ENCODE measurements around the gene SND1. TPM values are rescaled to one million over a fixed set of nuclear protein-coding genes. Genes with fewer than 3 reads are reported as not detected.

SND1 gene
- polyA plus RNA-seq, 3 donors, result 46.5 to 97.3 (median 79.8) TPM

DNA sequence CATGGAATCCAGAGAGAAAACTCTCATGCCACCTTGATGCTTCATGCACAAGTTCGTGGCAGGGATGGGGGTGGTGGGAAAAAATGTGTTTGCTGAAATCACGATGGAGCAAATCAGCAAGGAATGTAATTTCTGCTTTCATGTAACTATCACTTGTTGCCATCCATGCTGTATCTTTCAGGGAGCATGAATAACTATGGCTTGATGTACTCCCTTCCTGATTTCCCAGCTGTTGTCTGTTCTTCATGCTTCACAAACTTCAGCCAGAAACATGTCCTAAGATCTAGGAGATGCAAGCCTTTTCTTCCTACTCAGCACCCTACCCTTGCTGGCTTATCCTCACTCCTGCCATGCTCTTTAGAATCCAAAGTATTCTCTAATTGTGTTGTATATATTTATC is 315.3 kb downstream of the SND1 start:
- H3K79me2 ChIP-seq (ENCODE audit: insufficient read depth, low read length), result peaks cover 7% of the 10 kb centered on the region
- intact Hi-C loops (cut with micrococcal nuclease), result no loop called here
- TF ChIP-seq, protein P1, sequence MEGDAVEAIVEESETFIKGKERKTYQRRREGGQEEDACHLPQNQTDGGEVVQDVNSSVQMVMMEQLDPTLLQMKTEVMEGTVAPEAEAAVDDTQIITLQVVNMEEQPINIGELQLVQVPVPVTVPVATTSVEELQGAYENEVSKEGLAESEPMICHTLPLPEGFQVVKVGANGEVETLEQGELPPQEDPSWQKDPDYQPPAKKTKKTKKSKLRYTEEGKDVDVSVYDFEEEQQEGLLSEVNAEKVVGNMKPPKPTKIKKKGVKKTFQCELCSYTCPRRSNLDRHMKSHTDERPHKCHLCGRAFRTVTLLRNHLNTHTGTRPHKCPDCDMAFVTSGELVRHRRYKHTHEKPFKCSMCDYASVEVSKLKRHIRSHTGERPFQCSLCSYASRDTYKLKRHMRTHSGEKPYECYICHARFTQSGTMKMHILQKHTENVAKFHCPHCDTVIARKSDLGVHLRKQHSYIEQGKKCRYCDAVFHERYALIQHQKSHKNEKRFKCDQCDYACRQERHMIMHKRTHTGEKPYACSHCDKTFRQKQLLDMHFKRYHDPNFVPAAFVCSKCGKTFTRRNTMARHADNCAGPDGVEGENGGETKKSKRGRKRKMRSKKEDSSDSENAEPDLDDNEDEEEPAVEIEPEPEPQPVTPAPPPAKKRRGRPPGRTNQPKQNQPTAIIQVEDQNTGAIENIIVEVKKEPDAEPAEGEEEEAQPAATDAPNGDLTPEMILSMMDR (IDR thresholded peaks at IDR 0.05), result no peak
- no peaks in the 10 kb centered on the region for H3K27me3 ChIP-seq (ENCODE audit: control insufficient read depth in 2 of 2, insufficient read depth in 2 of 2, low read length in 2 of 2)
- no peak for DNase-seq
- Mint-ChIP-seq H3K27ac (no peak overlapping the region), H3K27me3 (ENCODE audit: low read depth in 3 of 3) (peaks cover 0 to 1% (median 0%) of the 10 kb centered on the region in 3 donors), H3K36me3 (peaks cover 14 to 24% of the 10 kb centered on the region in 2 donors), H3K4me1 (no peaks in the 10 kb centered on the region), H3K4me3 (no peak overlapping the region), H3K9me3 (no peaks in the 10 kb centered on the region)
- H2AFZ ChIP-seq (ENCODE audit: insufficient read depth, low read depth, low read length, poor library complexity, severe bottlenecking), result no peak overlapping the region
- no CpG with 5 or more reads among the region's 2 CpGs for WGBS (ENCODE audit: insufficient coverage)
- peaks cover 0 to 30% of the 10 kb centered on the region in 2 donors for H3K36me3 ChIP-seq (replicated peaks in 1 of 2; ENCODE audit: control insufficient read depth in 1 of 2, insufficient read depth in 2 of 2, low read length in 2 of 2)
- H3K4me1 ChIP-seq (ENCODE audit: control insufficient read depth in 1 of 2, insufficient read depth in 2 of 2, low read length in 2 of 2), result no peaks in the 10 kb centered on the region
- H3K4me3 ChIP-seq (replicated peaks in 1 of 3; ENCODE audit: low read depth in 2 of 3, low read length in 3 of 3), result no peak overlapping the region
- H3K4me2 ChIP-seq (replicated peaks; ENCODE audit: extremely low read depth, low read length, poor library complexity, severe bottlenecking), result no peak overlapping the region
- H3K27ac ChIP-seq (ENCODE audit: low read depth in 1 of 2, low read length in 2 of 2), result no peak overlapping the region
- H3K9ac ChIP-seq (ENCODE audit: insufficient read depth, low read length, poor library complexity, severe bottlenecking), result no peak overlapping the region
- H4K20me1 ChIP-seq (ENCODE audit: insufficient read depth, low read length), result no peaks in the 10 kb centered on the region
- H3K9me3 ChIP-seq (replicated peaks in 1 of 2; ENCODE audit: control insufficient read depth in 1 of 2, insufficient read depth in 1 of 2, low read length in 2 of 2), result no peaks in the 10 kb centered on the region

- H3K4me1 Mint-ChIP-seq, result no peaks in the 10 kb centered on the region
- no peak overlapping the region for H3K9ac ChIP-seq (ENCODE audit: insufficient read depth, low read length, poor library complexity, severe bottlenecking)
- H3K36me3 Mint-ChIP-seq, result peaks cover 7 to 23% of the 10 kb centered on the region in 2 donors
- H3K79me2 ChIP-seq (ENCODE audit: insufficient read depth, low read length), result no peaks in the 10 kb centered on the region
- H3K9me3 ChIP-seq (replicated peaks in 1 of 2; ENCODE audit: control insufficient read depth in 1 of 2, insufficient read depth in 1 of 2, low read length in 2 of 2), result no peaks in the 10 kb centered on the region
- H3K4me3 ChIP-seq (replicated peaks in 1 of 3; ENCODE audit: low read depth in 2 of 3, low read length in 3 of 3), result no peak overlapping the region
- H3K36me3 ChIP-seq (replicated peaks in 1 of 2; ENCODE audit: control insufficient read depth in 1 of 2, insufficient read depth in 2 of 2, low read length in 2 of 2), result peaks cover 0 to 30% of the 10 kb centered on the region in 2 donors
- no peak for DNase-seq
- TF ChIP-seq, protein P1 (IDR thresholded peaks at IDR 0.05), result no peak
- no peak overlapping the region for H2AFZ ChIP-seq (ENCODE audit: insufficient read depth, low read depth, low read length, poor library complexity, severe bottlenecking)
- intact Hi-C loops (cut with micrococcal nuclease), result no loop called here
- WGBS (ENCODE audit: insufficient coverage), result 100% methylated on average over 1 of the region's 2 CpGs
- no peaks in the 10 kb centered on the region for H3K27me3 ChIP-seq (ENCODE audit: control insufficient read depth in 2 of 2, insufficient read depth in 2 of 2, low read length in 2 of 2)
- no peak overlapping the region for H3K4me3 Mint-ChIP-seq
- no peak overlapping the region for H3K27ac ChIP-seq (ENCODE audit: low read depth in 1 of 2, low read length in 2 of 2)
- no peaks in the 10 kb centered on the region for H3K9me3 Mint-ChIP-seq
- no peak overlapping the region for H3K4me2 ChIP-seq (replicated peaks; ENCODE audit: extremely low read depth, low read length, poor library complexity, severe bottlenecking)
- no peaks in the 10 kb centered on the region for H3K4me1 ChIP-seq (ENCODE audit: control insufficient read depth in 1 of 2, insufficient read depth in 2 of 2, low read length in 2 of 2)
- H4K20me1 ChIP-seq (ENCODE audit: insufficient read depth, low read length), result no peaks in the 10 kb centered on the region
- no peak overlapping the region for H3K27ac Mint-ChIP-seq
- H3K27me3 Mint-ChIP-seq (ENCODE audit: low read depth in 3 of 3), result peaks cover 0 to 1% (median 0%) of the 10 kb centered on the region in 3 donors
Measured at GRCh38 chr7:127968547-127968946, 316.6 kb downstream of the SND1 start.

All from CD14-positive monocyte (primary cell).